ENCODE measurements around the gene SH3PXD2A.

DNA sequence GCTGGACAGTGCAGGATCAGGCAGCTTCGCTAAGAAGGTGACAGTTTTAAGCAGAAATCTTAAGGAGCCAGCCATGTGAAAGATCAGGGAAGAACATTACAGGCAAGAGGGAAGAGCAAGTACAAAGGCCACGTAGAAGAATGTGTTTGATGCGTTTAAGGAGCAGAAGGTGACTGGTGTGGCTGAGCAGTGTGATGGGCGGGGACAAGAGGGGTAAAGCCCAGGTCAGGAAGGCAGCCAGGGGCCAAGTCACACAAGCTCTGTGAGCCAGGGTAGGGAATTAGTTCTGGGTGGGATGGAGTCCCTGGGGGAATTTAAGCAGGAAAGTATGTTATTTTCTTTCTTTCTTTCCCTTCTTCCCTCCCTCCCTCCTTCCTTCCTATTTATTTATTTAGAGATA is 166.9 kb downstream of the SH3PXD2A start:
- TF ChIP-seq, protein P1, sequence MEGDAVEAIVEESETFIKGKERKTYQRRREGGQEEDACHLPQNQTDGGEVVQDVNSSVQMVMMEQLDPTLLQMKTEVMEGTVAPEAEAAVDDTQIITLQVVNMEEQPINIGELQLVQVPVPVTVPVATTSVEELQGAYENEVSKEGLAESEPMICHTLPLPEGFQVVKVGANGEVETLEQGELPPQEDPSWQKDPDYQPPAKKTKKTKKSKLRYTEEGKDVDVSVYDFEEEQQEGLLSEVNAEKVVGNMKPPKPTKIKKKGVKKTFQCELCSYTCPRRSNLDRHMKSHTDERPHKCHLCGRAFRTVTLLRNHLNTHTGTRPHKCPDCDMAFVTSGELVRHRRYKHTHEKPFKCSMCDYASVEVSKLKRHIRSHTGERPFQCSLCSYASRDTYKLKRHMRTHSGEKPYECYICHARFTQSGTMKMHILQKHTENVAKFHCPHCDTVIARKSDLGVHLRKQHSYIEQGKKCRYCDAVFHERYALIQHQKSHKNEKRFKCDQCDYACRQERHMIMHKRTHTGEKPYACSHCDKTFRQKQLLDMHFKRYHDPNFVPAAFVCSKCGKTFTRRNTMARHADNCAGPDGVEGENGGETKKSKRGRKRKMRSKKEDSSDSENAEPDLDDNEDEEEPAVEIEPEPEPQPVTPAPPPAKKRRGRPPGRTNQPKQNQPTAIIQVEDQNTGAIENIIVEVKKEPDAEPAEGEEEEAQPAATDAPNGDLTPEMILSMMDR (conservative IDR thresholded peaks at IDR 0.05), result no peak
- no peak for TF ChIP-seq ZFX (IDR thresholded peaks at IDR 0.05)

All from C4-2B (cell line).